Activated T-helper 9 cell treated with anti-CD3 and anti-CD28 coated beads, Interleukin-2, amount 50 U/mL, for 16 hours (primary cell): ENCODE data around the gene STRIP1.

Experiments
- DNase-seq: peaks from one replicate; pipeline ENCODE4 v3.0.0-alpha.2; 2020; ENCODE audit warnings: low read depth

STRIP1 gene

GRCh38 chr1:110098222-110099026, 64.0 kb downstream of the STRIP1 start:
- no peak for DNase-seq

- no peak for DNase-seq
Observed at GRCh38 chr1:110100335-110100734, 65.9 kb downstream of the STRIP1 start.

GRCh38 chr1:110102081-110102480, 67.7 kb downstream of the STRIP1 start:
- DNase-seq: no peak
